Stomach (tissue), 9 donors: ENCODE measurements around the gene CIB4. TPM values are rescaled to one million over a fixed set of nuclear protein-coding genes. Genes with fewer than 3 reads are reported as not detected.

Experiments
- DNase-seq, 2 donors: peaks; one replicate each; pipeline versions ENCODE4 v3.0.0 to v3.0.0-alpha.2; 2013 to 2019
- H3K27ac ChIP-seq, 5 donors: fragments of 200-600 bp in 4 of 5; sonication (generic) in 4 of 5; one replicate each; pipeline ENCODE4 v1.5.1; 2013 to 2019; ENCODE audit warnings: mild to moderate bottlenecking in 1 of 5, moderate library complexity in 1 of 5
- H3K27me3 ChIP-seq, 3 donors: fragments of 200-600 bp; sonication (generic); one replicate each; pipeline ENCODE4 v1.5.1; 2017 to 2019; ENCODE audit warnings: mixed run types in 1 of 3
- H3K36me3 ChIP-seq, 4 donors: fragments of 200-600 bp; sonication (generic); 1 replicate in 3 of 4; 2 replicates in 1 of 4; pipeline ENCODE4 v1.5.1; 2016 to 2019
- H3K4me1 ChIP-seq, 4 donors: fragments of 200-600 bp; sonication (generic); one replicate each; pipeline ENCODE4 v1.5.1; 2016 to 2019
- H3K4me3 ChIP-seq, 4 donors: fragments of 200-600 bp; sonication (generic) in 3 of 4; one replicate each; pipeline ENCODE4 v1.5.1; 2016 to 2019; ENCODE audit warnings: mild to moderate bottlenecking in 1 of 4
- H3K9me3 ChIP-seq, 4 donors: fragments of 200-600 bp; sonication (generic); one replicate each; pipeline ENCODE4 v1.5.1; 2016 to 2019
- CTCF ChIP-seq, 7 experiments: fragments of 450-650 bp in 4 of 7; fragments of 200-600 bp in 3 of 7; sonication (generic) in 3 of 7; IDR thresholded peaks; one replicate each; pipeline ENCODE4 v1.5.1; 2016 to 2019; ENCODE audit warnings: antibody characterized with exemption in 7 of 7, control low read depth in 2 of 7, mild to moderate bottlenecking in 1 of 7
- EP300 ChIP-seq: sonication (generic); formaldehyde crosslinking; IDR thresholded peaks from one replicate; pipeline ENCODE4 v1.6.1; 2017; ENCODE audit warnings: antibody characterized with exemption
- POLR2A ChIP-seq, 4 donors: fragments of 450-650 bp; IDR thresholded peaks; one replicate each; pipeline ENCODE4 v1.6.1; 2016; ENCODE audit warnings: antibody characterized with exemption in 4 of 4, control low read depth in 2 of 4, mild to moderate bottlenecking in 1 of 4, moderate library complexity in 1 of 4
- POLR2AphosphoS5 ChIP-seq, 3 donors: sonication (generic); formaldehyde crosslinking; IDR thresholded peaks; one replicate each; pipeline ENCODE4 v1.6.1; 2016; ENCODE audit warnings: antibody characterized with exemption in 3 of 3
- WGBS, 5 donors: extraction: QIAGEN DNeasy Blood & Tissue Kit in 3 of 5; methylation state at CpG; one replicate each; pipeline versions ENCODE4 v1.1.5 to v1.1.7; 2013 to 2018; 5-methylcytosine and 5-hydroxymethylcytosine counted together
- intact Hi-C: fragments of 100-400 bp; cut with DNase I; formaldehyde crosslinking; loops from one replicate; pipeline ENCODE4 v1.15.1; 2023; ENCODE audit warnings: low total_unique reads
- polyA plus RNA-seq, 3 donors: library from polyadenylated mRNA; stranded (reverse); fragments of 200-250 nt; gene quantifications; one replicate each; pipeline ENCODE4 v1.2.3, GENCODE V29; 2013
- total RNA-seq, 5 donors: library from RNA; depleted of rRNA; stranded (reverse); fragments of >200 nt; gene quantifications; one replicate each; pipeline versions ENCODE4 v1.1.0 to v1.2.3, GENCODE V29; 2014 to 2016
- donor health status: healthy with polysubstance abuse.
- donor health status: Bipolar disorder and iron deficiency.
- donor health status: healthy.

The CIB4 gene
- total and polyA plus RNA-seq, 8 donors, result 1.8 TPM; not detected in 6

- H3K9me3 ChIP-seq, result no peaks in the 10 kb centered on the region
- no peak overlapping the region for H3K27ac ChIP-seq
- WGBS, 5 donors, result 71 to 78% (median 75%) methylated on average over 5 to 6 of the region's 6 CpGs
- no peak overlapping the region for H3K4me3 ChIP-seq
- H3K36me3 ChIP-seq, result no peaks in the 10 kb centered on the region
- H3K27me3 ChIP-seq, result peaks cover 0 to 24% (median 0%) of the 10 kb centered on the region in 3 donors
- TF ChIP-seq POLR2AphosphoS5 (IDR thresholded peaks at IDR 0.05) (no peak), POLR2A (IDR thresholded peaks at IDR 0.05) (no peak), CTCF (IDR thresholded peaks at IDR 0.05) (no peak), EP300 (no peak)
- peak in 1 of 2 donors; percentile 11 for DNase-seq
- H3K4me1 ChIP-seq, result peaks cover 0 to 13% (median 3%) of the 10 kb centered on the region in 4 donors
- intact Hi-C loops, result no loop called here
These were observed 7.3 kb upstream of the CIB4 start for GRCh38 chr2:26648516-26648915.

GRCh38 chr2:26647981-26648380, 6.8 kb upstream of the CIB4 start:
- peak in 1 of 2 donors; percentile 17 for DNase-seq
- H3K27ac ChIP-seq, result no peak overlapping the region
- H3K9me3 ChIP-seq, result no peaks in the 10 kb centered on the region
- TF ChIP-seq POLR2AphosphoS5 (IDR thresholded peaks at IDR 0.05) (no peak), CTCF (IDR thresholded peaks at IDR 0.05) (no peak), EP300 (no peak), POLR2A (IDR thresholded peaks at IDR 0.05) (no peak)
- H3K4me1 ChIP-seq, result peaks cover 0 to 12% (median 3%) of the 10 kb centered on the region in 4 donors
- WGBS, 5 donors, result 82 to 98% (median 85%) methylated on average over 3 of the region's 3 CpGs
- peaks cover 0 to 24% (median 0%) of the 10 kb centered on the region in 3 donors for H3K27me3 ChIP-seq
- no peaks in the 10 kb centered on the region for H3K36me3 ChIP-seq
- intact Hi-C loops, result no loop called here
- no peak overlapping the region for H3K4me3 ChIP-seq

GRCh38 chr2:26646986-26647672, 6.0 kb upstream of the CIB4 start:
- WGBS, 5 donors, result 68 to 79% (median 72%) methylated on average over 6 of the region's 6 CpGs
- no peak for DNase-seq
- no peak overlapping the region for H3K4me3 ChIP-seq
- intact Hi-C loops, result no loop called here
- TF ChIP-seq POLR2AphosphoS5 (IDR thresholded peaks at IDR 0.05) (no peak), CTCF (IDR thresholded peaks at IDR 0.05) (no peak), EP300 (no peak), POLR2A (IDR thresholded peaks at IDR 0.05) (no peak)
- H3K27ac ChIP-seq, result no peak overlapping the region
- H3K27me3 ChIP-seq, result peaks cover 0 to 31% (median 0%) of the 10 kb centered on the region in 3 donors
- peaks cover 0 to 6% (median 3%) of the 10 kb centered on the region in 4 donors for H3K4me1 ChIP-seq
- H3K9me3 ChIP-seq, result no peaks in the 10 kb centered on the region
- H3K36me3 ChIP-seq, result no peaks in the 10 kb centered on the region

- TF ChIP-seq CTCF (IDR thresholded peaks at IDR 0.05), result no peak
- no peak for TF ChIP-seq POLR2AphosphoS5 (IDR thresholded peaks at IDR 0.05)
- TF ChIP-seq EP300, result no peak
- TF ChIP-seq POLR2A (IDR thresholded peaks at IDR 0.05), result no peak
These were observed 4.6 kb upstream of the CIB4 start for GRCh38 chr2:26645762-26646161.

More at GRCh38 chr2:26645762-26646161, 4.6 kb upstream of the CIB4 start:
- H3K9me3 ChIP-seq, result no peaks in the 10 kb centered on the region
- peaks cover 0 to 5% (median under 1%) of the 10 kb centered on the region in 4 donors for H3K4me1 ChIP-seq
- DNase-seq, result no peak
- no peak overlapping the region for H3K27ac ChIP-seq
- H3K36me3 ChIP-seq, result no peaks in the 10 kb centered on the region
- WGBS, 5 donors, result 85 to 92% (median 89%) methylated on average over 10 of the region's 10 CpGs
- H3K27me3 ChIP-seq, result peaks cover 0 to 36% (median 0%) of the 10 kb centered on the region in 3 donors
- intact Hi-C loops, result no loop called here
- H3K4me3 ChIP-seq, result no peak overlapping the region
